DLD1 (cell line): ENCODE data around the gene ANKRD27.
"Not testable (repeated sequence)": the region's sequence is repeated elsewhere in the genome, so short reads cannot be mapped to it uniquely, and the experiment has no call there.

Experiments used
- in situ Hi-C: cut with HindIII; loops from 2 replicates; pipeline ENCODE4 v1.10.0; 2017; ENCODE audit warnings: low sequenced_read_pairs

The ANKRD27 gene

DNA sequence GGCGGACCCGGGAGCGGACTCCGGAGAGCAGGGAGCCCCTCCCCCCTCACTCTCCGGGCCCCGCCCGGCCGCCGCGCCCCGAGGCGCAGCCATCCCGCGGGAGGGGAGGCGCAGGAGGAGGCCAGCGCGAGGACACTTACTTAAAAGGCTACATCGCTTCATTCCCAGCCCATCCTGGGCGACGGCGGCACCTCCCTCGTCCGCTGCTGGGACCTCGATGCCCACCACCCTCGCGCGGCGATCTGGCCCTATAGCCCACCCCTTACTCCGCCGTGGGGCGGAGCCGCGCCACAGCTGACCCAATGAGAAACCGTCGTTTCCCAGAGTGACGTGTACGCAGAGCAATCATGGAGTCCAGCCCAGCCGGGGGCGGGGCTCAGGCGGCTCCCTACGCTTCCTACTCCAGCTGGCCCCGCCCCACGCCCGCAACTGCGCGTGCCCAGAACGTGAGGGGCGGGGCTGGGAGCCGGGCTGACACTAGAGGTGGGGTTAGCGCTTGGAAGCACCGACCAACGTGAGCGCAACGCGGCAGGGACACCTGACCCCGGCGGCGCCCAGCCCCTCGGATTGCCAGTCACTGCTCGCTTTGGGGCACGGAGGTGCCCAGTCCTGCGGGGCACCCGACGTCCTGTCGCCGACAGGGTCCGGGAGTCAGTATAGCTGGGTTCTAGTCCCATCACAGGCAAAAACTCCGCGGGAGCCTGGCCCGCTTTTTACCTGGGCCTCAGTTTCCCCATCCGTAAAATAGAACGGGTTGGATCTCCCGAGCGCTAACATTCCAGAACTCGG, at the start of gene ANKRD27:
Gene ANKRD27 (minus strand): TSS at position 250 of the 789 bp plus-strand sequence. CDS start 16,165 bp downstream, outside the sequence.
- in situ Hi-C loops: no loop called here

DNA sequence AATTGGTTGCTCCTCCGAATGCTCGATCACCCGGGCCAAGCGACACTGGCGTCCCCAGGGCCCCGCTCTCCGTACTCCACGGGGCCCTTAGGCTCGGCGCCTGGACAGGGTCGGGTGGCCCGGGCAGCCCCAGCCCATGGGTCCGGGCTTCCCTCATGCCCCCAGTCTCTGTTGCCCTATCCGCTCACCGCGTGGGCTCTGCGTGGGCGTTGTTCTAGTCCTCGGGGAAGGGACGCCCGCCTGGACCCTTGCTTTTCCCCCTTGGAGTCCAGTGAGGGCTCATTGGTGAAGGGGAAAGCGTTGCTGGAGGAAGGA, 45.9 kb upstream of the ANKRD27 start:
- in situ Hi-C loops: no loop called here

DNA sequence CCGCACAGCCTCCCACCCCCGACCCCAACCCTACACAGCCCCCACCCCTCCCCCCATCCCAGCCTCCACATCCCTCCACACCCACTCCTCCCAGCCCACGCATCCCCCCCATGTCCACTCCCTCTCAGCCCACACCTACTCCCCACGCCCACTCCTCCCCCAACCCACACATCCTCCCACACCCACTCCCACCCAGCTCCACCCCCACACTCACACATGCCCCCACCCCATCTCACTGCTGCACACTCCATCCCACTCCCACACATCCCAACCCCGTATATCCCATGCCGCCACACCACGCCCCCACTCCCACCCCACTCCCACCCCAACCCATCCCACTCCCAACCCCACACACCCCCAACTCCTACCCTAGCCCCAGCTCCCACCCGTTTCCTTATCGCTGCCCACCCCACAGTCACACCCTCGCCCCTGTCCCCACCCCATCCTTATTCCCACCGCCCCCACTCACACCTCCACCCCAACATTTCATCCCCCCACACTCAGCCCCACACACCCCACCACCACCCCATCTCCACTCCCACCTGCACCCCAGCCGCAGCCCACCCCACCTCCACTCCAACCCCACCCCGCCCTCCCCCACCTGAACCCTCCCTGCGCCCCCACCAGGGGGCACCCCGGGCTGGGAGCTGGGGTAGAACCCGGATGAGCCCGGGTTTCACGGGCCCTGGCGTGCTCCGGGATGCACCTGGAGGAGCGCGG, 45.4 kb upstream of the ANKRD27 start:
- in situ Hi-C loops: no loop called here

DNA sequence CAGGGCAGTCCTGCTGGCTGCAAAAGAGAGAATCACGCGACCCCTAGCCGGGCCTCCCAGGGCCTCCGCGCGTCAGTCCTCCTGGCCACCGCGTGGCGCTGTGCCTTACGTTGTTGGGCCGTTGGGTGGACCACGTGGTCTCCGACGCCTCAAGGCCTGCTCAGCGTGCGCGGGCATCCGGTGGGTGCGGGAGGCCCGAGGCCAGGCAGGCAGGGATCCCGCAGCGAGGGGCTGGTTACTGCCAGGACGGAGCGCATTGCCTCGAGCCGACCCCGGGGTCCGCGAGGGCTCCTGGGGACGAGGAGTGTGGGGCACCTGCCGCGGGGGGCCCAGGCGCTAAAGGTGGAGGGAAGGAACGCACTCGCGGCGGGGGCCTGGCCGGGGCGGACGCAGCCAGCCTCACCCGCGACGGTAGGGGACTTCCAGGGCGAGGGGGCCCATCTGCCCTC, 44.7 kb upstream of the ANKRD27 start, which contains the start of gene TDRD12:
Gene TDRD12 (plus strand): TSS at position 157 of the 449 bp plus-strand sequence. CDS start 306 bp downstream, outside the sequence.
- in situ Hi-C loops: no loop called here

DNA sequence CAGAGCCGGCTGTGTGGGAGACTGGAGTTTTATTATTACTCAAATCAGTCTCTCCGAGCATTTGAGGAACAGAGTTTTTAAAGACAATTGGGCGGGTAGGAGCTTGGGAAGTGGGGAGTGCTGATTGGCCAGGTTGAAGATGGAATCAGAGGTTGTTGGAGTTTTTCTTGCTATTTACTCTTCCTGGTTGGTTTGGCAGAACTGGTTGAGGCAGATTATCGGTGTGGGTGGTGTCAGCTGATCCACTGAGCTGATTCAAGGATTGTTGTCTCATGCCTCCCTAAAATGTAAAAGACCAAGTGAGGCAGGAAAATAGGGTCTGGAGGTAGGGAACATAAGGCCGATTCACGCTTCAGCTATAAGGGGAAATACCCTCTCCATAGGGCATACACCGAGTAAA, 43.3 kb upstream of the ANKRD27 start:
- in situ Hi-C loops: no loop called here

- in situ Hi-C loops: no loop called here
Measured at GRCh38 chr19:32717496-32717895, 42.5 kb upstream of the ANKRD27 start.

DNA sequence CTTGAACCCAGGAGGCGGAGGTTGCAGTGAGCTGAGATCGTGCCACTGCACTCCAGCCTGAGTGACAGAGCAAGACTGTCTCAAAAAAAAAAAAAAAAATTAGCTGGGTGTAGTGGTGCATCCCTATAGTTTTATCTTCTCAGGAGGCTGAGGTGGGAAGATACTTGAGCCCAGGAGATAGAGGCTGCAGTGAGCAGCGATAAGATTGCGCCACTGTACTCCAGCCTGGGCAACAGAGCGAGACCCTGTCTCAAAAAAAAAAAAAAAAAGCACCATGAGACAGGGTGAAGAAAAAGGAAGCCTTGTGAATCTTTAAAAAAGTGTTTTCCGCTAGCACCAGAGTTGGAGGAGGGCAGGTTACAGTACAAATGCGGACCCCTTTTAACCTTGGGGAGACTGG, 41.2 kb upstream of the ANKRD27 start:
- in situ Hi-C loops: not testable (repeated sequence)

GRCh38 chr19:32711747-32712146, 36.8 kb upstream of the ANKRD27 start:
- in situ Hi-C loops: no loop called here

DNA sequence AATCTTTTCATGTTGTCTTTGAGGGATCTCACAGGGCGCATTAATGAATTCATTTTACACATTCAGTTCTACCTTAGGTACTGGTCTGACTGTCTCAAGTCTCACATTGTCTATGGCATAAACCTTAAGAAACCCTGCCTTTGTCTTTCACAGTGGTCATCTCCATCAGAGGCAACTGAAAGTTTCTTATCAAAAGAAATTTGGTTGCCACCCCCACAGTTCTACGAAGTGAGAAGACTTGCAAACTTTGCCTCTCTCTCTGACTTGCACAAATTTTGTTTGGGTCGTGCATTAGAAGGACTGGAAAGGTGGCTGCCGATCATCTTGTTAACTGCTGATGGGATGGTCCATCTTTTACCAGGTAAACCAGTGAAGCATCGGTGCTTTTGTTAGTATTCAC, 34.1 kb upstream of the ANKRD27 start:
- in situ Hi-C loops: no loop called here

DNA sequence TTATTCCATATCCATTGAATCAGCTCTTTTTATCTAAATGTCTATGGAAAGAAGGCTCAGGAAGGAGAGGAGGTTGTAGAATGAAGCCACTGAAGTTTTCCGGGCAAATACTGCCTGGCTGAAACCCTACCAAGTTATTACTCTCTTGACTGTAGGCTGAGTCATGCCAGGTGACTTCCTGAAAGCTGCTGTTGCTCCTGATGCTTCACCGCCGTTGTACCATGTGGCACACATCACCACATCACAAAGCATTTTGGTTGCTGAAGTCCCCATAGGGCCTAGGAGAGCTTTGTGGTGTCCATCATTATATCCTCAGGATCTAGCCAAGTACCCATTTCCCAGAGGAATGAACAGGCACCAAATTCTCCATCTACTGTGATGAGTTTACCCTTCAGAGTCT, 33.5 kb upstream of the ANKRD27 start:
- in situ Hi-C loops: no loop called here

DNA sequence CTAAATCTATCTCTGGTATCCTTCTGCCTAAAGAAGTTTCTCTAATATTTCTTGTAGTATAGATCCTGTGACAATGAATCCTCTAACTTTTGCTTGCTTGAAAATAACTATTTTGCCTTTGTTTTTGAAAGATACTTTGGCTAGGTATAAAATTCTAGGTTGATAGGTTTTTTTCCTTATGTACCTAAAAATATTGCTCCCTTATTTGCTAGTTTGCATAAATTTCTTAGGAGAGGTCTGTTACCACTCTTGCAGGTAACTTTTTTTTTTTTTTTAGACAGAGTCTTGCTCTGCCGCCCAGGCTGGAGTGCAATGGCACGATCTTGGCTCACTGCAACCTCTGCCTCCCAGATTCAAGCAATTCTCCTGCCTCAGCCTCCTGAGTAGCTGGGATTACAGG, 29.0 kb upstream of the ANKRD27 start:
- in situ Hi-C loops: not testable (repeated sequence)

GRCh38 chr19:32702010-32702409, 27.0 kb upstream of the ANKRD27 start:
- in situ Hi-C loops: no loop called here

GRCh38 chr19:32700129-32700528, 25.1 kb upstream of the ANKRD27 start:
- in situ Hi-C loops: not testable (repeated sequence)

DNA sequence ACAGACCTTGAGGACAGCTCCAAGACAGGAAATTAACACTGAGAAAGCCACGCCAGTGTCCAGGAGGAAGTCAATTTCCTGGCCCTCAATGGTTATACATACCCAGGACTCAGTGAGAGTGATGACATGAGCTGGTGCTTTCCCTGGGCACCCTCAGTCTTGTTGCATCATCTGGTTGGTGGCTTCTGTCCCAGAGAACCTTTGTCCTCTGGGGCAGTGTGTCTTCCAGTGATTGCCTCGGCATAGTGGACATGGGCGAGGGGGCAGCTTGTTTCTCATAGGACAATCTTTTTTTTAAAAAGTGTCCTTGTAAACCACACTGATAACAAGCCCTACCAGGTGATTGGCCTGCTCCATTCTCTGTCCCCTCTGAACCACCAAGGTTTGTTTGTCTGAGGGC, 21.8 kb upstream of the ANKRD27 start:
- in situ Hi-C loops: not testable (repeated sequence)

DNA sequence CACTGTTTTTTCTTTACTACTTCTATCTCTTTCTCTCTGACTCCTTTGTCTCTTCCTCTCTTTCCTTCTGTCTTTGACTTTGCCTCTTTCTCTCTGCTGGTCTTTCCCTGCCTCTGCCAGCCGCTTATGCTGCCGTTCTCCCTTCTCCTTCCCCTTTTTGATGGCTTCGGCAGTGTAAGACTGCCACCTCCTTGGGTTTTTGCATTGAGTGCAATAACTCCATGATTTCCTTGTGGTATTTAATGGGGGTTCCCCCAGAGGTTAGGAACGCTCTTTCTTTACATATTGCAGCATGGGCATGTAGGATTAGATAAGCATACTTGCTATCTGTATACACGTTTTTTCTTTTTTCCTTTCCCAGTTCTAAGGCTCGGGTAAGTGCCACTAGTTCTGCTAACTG, 20.5 kb upstream of the ANKRD27 start:
- in situ Hi-C loops: not testable (repeated sequence)

DNA sequence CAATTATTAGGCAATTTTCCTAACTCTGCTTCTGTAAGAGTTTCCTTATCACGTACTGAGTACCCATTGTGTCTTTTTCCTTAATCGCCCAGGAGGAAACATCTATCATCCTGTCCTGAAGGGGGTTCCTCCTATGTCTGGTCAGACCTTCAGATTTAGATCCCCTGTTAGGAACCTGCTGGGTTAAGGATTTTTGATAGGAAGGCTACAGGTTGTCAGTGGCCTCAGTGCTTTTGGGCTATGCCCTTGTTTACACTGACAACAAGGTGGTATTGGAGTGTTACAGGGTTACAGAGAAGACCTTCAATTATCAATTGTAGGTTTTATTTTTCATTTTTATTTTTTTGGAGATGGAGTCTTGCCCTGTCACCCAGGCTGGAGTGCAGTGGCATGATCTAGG, 19.9 kb upstream of the ANKRD27 start:
- in situ Hi-C loops: not testable (repeated sequence)

DNA sequence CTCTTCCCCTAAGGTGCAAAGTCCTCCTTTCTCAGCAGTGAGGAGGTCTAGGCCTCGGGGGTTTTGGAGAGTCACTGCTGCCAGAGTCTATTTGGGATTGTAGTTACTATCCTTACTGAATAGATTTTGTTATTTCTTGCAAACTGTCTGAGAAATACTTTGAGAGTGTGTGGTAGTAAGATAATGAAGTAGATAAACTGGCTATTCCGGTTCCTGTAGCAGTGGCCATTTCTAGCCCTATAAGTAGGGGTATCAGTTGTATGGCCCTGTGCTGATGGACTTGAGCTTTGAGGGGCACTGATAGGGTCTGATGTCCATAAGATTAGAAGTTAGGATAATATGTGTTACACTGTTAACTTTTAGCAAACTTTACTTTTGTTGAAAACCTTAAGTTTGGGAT, 19.3 kb upstream of the ANKRD27 start:
- in situ Hi-C loops: not testable (repeated sequence)

DNA sequence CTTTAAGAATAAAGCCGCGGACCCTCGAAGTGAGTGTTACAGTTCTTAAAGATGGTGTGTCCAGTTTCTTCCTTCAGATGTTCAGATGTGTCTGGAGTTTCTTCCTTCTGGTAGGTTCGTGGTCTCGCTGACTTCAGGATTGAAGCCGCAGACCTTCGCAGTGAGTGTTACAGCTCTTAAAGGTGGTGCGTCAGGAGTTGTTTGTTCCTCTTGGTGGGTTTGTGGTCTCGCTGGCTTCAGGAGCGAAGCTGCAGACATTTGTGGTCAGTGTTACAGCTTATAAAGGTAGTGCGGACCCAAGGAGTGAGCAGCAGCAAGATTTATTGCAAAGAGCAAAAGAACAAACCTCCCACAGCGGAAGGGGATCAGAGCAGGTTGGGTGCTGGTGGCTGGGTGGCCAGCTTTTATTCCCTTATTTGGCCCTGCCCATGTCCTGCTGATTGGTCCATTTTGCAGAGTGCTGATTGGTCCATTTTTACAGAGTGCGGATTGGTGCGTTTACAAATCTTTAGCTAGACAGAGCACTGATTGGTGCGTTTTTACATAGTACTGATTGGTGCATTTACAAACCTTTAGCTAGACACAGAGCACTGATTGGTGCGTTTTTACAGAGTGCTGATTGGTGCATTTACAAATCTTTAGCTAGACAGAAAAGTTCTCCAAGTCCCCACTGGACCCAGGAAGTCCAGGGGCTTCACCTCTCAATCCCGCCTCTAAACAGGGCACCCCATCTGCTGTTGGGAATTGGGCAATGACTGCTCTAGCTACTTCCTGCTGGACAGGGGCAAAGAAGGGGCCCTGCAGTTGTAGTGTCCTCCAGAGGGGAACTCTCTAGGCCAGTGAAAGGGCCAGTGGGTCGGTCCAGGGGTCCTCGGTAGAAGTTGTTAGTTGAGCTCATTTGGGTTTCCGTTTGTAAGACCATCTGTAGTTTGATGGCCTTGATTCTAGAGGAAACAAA, 18.4 kb upstream of the ANKRD27 start:
- in situ Hi-C loops: not testable (repeated sequence)

DNA sequence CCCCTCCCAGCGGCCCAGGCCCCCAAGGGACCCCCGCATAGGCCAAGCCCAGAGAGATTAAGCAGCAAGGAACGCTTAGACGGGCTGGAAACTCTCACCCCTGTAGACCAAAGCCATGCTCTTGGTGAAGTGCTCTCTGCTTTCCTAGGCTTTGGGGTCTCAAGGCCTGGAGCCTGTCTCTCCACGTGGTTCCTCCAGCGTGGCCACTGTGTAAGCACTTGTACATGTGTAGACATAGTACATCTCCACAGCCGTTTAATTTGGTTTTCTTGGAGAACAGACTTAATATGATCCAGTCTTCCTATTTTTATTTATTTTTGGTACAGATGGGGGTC, 17.7 kb upstream of the ANKRD27 start:
- in situ Hi-C loops: no loop called here

DNA sequence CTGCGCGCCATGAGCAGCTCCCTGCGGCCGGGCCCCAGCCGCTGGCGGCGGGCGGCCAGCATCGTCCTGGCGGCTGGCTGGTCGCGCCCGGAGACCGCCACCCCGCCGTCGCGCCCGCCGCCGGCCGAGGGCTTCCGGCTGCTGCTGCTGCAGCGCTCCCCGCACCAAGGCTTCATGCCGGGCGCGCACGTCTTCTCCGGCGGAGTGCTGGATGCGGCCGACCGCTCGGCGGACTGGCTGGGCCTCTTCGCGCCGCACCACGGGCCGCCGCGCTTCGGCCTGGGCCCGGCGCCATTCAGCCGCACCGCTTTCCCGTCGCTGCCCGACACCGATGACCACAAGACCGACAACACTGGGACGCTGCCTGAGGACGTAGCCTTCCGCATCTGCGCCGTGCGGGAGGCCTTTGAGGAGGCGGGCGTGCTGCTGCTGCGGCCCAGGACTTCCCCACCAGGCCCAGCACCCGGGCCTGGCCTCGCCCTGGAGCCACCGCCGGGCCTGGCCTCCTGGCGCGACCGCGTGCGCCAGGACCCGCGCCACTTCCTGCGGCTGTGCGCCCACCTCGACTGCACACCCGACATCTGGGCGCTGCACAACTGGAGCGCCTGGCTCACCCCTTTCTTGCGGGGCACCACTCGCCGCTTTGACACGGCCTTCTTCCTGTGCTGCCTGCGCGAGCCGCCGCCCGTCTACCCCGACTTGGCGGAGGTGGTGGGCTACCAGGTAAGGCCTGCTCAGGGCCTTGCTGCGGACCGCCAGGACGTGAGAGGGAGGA, 17.2 kb upstream of the ANKRD27 start:
- in situ Hi-C loops: no loop called here
